HG03066 (cell line): ENCODE data around the gene ALG6.
"Not testable (repeated sequence)": the region's sequence is repeated elsewhere in the genome, so short reads cannot be mapped to it uniquely, and the experiment has no call there.

Experiments
- ATAC-seq: cut with Tn5 transposase; IDR thresholded peaks from one replicate; pipeline ENCODE4 v1.9.1; 2021; ENCODE audit warnings: low read depth; ENCODE audit not compliant: unreplicated experiment

Gene ALG6

GRCh38 chr1:63411066-63411465, 43.6 kb downstream of the ALG6 start:
- ATAC-seq = no peak

- no peak for ATAC-seq
These were observed 46.0 kb downstream of the ALG6 start for GRCh38 chr1:63413394-63413793.

- ATAC-seq = no peak
These were observed 47.4 kb downstream of the ALG6 start for GRCh38 chr1:63414691-63415365.

DNA sequence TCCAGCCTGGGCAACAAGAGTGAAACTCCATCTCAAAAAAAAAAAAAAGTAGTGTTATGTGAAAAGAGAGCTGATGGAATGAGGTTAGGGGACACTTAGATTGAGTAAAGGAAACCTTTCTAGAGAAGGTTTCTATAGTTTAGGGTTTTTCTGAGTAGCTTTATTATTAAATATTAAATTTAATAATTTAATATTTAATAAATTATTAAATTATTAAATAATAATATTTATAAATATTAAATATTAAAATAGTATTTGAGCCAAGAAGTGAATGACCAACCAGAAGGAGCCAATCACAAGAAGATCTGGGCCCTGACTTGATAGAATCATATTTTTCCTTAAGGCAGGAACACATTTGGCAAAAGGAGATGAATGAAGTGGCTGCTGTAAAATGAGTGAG, 50.7 kb downstream of the ALG6 start:
- ATAC-seq = no peak

DNA sequence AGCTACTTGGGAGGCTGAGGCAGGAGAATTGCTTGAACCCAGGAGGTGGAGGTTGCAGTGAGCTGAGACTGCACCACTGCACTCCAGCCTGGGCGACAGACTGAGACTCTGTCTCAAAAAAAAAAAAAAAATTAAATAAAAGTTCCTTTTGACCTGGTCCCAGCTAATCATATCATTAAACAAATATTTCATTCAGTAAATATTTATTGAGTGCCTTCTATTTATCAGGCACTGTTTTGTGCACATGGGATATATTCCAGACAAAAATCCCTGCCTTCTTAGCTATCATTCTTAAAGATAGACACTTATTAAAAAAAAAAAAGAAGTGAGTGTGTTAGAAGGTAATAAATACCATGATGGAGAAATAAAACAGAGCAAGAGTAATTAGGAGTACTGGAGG, 53.3 kb downstream of the ALG6 start:
- ATAC-seq = not testable (repeated sequence)

DNA sequence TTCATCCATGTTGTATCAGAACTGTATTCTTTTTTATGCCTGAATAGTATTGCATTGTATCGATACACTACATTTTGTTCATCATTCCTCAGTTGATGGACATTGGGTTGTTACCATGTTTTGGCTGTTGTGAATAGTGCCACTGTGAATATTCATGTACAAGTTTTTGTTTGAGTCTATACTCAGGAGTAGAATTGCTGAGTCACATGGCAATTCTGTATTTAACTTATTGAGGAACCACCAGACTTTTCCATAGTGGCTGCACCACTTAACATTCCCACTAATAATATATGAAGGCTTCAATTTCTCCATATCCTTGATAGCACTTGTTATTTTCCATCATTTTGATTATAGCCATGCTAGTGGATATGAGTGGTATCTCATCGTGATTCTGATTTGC, 56.2 kb downstream of the ALG6 start:
- ATAC-seq = no peak

- ATAC-seq = no peak
These were observed 61.4 kb downstream of the ALG6 start for GRCh38 chr1:63428815-63429214.

- no peak for ATAC-seq
These were observed 61.9 kb downstream of the ALG6 start for GRCh38 chr1:63429281-63429680.

DNA sequence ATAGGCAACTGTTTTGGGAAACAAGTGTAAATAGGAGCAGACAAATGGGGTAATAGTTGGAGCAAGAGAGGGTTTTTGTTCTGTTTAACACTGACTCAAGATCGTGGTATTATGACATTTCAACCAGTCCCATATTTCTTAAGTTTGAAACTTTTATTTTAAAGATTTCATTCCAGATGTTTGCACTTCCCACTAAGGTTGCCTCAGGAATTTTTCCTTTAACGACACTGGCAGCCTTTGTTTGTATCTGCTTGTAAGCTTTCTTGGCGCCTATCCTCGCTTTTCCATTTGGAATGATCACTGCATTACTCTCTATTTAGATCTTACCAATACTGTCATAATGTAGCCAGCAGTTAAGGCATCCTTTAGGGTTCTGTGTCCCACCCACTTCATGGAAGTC, 67.7 kb downstream of the ALG6 start:
- ATAC-seq = no peak

DNA sequence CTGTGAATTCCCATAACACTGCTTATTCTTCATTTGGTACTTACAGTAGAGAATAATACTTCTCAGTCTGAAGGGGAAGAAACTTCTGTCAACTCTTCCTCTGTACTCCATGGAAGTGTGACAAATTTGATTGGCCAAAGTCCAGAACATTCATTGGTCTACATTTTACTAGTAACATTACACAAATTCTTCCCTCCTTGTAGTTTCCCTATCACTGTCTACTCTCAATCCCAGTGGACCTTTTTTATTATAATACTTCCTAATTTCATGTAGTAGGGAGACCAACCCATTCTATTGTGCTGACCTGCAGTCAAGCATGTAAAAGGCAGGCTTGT, 74.7 kb downstream of the ALG6 start:
- no peak for ATAC-seq

DNA sequence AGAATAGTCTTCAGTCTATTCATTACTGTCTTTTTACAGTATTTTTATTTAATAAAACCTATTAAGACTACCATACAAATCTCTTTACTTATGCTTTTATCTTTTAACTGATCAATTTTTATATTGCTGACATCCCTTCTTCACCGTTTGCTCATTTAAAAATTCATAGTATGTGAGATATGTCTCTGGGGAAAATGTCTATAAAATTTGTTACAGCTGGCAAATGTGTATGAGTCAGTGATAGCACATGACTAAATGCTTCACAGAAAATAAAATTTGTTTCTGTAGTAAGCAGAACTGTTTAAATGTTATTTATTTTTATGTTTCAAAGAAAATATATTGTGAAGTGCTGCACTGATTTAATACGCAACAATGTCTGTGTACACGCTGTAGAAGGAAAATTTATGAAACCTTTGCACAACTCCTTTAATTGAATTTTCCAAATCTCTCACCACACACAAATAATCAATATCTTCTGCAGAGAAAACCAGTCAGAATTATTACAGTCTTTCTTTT, 81.4 kb downstream of the ALG6 start:
- ATAC-seq = no peak

DNA sequence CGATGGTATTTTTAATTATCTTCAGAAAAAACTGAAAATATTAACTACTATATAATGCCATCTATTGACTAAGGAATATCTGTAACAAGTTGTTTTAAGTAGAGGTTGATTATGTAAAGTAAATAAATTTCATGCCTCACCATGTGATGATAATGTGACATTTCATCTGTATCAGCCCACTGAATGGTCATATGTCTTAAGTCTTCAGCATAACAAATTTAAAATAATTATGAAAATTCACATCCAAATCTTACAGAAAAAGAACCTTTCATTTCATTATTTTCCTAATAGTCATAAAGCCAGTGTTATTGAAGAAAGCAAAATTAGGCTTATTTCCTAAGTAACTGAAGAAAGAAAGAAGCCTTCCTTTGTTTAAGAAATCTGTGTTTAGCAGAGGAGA, 83.0 kb downstream of the ALG6 start:
- no peak for ATAC-seq

- no peak for ATAC-seq
These were observed 85.8 kb downstream of the ALG6 start for GRCh38 chr1:63453232-63453631.

GRCh38 chr1:63454269-63454668, 86.8 kb downstream of the ALG6 start:
- ATAC-seq = no peak

GRCh38 chr1:63458750-63459149, 91.3 kb downstream of the ALG6 start:
- ATAC-seq = no peak

DNA sequence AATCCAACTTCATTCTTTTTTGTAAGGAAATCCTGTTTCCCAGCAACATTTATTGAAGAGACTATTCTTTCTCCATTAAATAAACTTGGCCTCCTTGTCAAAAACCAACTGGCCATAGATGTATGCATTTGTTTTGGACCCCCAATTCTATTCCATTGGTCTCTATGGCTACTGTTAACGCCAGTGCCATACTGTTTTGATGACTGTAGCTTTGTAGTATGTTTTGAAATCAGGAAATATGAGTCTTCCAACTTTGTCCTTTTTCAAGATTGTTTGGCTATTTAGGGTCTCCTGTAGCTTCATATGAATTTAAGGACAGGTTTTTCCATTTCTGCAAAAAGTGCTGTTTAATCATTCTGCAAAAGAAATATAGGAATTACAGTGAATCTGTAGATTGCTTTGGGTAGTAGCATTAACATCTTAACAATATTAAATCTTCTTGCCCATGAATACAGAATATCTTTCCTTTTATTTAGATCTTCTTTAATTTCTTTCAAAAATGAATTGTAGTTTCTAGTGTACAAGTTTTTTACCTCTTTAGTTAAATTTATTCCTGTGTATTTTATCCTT, 94.3 kb downstream of the ALG6 start:
- no peak for ATAC-seq

- ATAC-seq = no peak
These were observed 95.8 kb downstream of the ALG6 start for GRCh38 chr1:63463248-63463647.

GRCh38 chr1:63466181-63466580, 98.8 kb downstream of the ALG6 start:
- ATAC-seq = no peak

DNA sequence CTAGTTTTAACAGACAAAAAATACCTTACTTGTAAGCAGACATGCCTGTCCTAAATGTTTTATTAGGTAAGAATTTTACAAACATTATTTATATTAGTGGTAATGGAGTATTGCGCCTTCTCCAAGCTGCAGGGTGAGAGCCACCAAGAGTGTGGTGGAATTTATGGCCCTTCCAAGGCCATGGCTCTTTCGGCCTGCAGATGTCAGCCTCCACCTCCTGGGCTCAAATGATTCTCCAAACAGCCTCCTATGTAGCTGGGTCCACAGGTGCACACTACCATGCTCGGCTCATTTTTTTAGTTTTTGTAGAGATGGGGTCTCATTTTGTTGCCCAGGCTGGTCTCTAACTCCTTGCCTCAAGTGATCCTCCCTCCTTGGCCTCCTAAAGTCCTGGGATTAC, 99.3 kb downstream of the ALG6 start:
- ATAC-seq = no peak

- ATAC-seq = not testable (repeated sequence)
These were observed 101.3 kb downstream of the ALG6 start for GRCh38 chr1:63468683-63469082.

DNA sequence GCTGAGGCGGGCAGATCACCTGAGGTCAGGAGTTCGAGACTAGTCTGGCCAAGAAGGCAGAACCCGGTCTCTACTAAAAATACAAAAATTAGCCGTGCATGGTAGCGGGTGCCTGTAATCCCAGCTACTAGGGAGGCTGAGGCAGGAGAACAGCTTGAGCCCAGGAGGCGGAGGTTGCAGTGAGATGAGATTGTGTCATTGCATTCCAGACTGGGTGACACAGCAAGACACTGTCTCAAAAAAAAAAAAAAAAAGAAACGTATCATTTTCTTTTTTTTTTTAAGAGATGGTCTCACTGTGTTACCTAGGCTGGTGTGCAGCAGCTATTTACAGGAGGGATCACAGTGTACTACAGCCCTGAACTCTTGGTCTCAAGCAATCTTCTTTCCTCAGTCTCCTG, 108.3 kb downstream of the ALG6 start:
- ATAC-seq = no peak

- no peak for ATAC-seq
These were observed 112.6 kb downstream of the ALG6 start for GRCh38 chr1:63480057-63480456.

- ATAC-seq = no peak
These were observed 119.2 kb downstream of the ALG6 start for GRCh38 chr1:63486629-63487028.
